Activated CD8-positive, alpha-beta memory T cell treated with anti-CD3 and anti-CD28 coated beads, Interleukin-2, amount 50 U/mL, for 24 hours (primary cell): ENCODE data around the gene LDHA.

Experiments used
- DNase-seq: peaks from one replicate; pipeline ENCODE4 v3.0.0-alpha.2; 2020; ENCODE audit errors: extremely low read depth

The LDHA gene

DNA sequence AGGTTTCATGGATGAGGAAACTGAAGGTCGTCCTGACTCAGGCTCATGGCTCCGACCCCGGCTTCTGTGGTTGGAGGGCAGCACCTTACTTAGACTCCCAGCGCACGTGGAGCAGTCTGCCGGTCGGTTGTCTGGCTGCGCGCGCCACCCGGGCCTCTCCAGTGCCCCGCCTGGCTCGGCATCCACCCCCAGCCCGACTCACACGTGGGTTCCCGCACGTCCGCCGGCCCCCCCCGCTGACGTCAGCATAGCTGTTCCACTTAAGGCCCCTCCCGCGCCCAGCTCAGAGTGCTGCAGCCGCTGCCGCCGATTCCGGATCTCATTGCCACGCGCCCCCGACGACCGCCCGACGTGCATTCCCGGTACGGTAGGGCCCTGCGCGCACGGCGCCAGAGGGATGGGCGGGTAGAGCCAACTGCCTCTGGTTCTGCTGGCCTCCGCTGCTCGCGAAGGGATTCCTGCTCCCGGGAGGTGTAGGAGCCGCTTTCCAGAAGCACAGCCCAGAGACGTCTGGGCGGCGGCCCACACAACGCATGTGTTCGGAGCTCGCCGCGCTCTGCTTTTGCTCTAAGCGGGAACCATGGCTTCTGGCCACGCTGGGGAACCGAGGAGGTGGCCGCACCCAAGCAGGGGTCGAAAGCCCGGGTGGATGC, at the start of gene LDHA:
Gene LDHA (plus strand): TSS at position 289 of the 653 bp plus-strand sequence. CDS start 2,280 bp downstream, outside the sequence.
- peak; percentile 99 for DNase-seq

DNA sequence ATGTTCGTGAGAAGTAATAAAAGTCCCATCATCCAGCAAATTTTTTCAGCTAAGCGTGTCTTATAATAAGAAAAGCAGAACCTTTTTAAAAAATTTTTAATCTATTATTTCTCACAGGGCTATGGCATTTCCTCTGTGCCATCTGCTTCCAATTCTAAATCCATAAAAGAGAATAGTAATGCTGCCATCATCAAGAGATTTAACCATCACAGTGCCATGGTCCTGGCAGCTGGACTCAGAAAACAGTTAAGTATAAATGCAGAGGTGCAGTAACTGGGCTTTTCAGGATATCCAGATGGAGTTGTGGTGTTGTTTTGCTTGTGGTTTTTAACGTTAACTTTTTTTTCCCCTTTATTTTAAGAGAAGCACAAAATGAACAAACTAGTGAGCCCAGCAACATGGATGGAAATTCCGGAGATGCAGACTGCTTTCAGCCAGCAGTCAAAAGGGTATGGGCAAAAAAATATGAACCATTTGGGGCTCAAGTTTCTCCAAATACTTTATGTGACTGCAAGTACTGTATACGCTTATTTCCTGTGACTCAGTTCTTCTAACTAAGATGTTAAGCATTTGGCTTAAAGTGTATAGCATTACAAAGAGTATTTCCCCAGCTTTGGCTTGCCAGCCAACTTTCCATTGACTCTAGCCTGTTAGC, 46.8 kb upstream of the LDHA start:
- DNase-seq: no peak

DNA sequence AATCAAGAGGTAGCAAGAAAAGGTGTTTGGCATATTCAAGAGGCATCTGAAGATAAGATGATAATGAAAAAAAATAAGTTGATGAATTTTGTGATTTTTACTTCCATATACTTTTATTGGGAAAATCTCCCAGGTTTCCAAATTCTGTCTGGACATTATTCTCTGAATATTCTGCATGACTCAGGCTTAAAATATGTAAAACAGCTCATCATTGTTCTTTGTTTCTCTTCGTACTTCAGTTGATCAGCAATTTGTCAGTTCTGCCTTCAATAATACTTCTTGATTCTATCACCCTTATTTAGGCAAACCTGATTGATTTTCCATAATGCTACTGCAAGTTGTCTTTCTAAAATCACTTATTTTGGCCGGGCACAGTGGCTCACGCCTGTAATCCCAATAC, 41.8 kb upstream of the LDHA start:
- no peak for DNase-seq

DNA sequence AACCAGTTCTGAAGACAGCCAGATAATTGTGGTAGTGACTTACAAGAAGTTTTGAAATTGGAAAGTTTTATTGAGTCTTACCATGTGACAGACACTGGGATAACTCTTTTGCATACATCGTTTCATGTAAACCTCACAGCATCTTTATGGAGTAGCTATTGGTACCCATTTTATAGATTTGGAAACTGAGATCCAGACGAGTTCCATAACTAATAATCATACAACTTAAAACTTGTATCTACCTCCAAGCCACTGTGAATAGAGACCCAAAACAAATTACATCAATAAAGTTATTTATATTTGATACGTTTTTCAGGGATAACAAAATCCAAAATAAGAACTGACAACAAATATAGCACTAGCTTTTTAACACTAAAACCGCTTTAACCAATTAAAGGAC, 35.7 kb upstream of the LDHA start:
- no peak for DNase-seq

GRCh38 chr11:18361154-18361553, 33.2 kb upstream of the LDHA start:
- DNase-seq: no peak

DNA sequence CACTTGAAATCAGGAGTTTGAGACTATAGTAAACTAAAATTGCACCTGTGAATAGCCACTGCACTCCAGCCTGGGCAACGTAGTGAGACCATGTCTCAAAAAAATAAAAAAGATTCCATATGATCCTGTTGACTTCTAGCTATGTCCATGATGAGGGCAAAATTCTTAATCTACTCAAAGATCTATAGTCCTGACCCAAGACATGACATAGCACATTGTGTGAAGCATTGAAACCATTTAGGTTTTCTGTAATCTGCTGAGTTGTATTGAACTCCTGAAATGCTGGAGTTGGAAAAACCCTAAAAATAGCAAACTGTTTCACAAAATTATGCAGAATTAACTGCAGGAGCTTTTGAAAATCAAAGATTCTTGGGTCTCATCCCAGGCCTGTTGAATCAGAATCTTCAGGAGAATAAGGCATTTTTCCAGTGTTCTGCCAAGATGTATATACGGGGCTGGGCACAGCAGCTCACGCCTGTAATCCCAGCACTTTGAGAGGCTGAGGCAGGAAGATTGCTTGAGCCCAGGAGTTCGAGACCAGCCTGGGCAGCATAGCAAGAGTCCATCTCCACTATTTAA, 29.8 kb upstream of the LDHA start:
- DNase-seq: no peak

DNA sequence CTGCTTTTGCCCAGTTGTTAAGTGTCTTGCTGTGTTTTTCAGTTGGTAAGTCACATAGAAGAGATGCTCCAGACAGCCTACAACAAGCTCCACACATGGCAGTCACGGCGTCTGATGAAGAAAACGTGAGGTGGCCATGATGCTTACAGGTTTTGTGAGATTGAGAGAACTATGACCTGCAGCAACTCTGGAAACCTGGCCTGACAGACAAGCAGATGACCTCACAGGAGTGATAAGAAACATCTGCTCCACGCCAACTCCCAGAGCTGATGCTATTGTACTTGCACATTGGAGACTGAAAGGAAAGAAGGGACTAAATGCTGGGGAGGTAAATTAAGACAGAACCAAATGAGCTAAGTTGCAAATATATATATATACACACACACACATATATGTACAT, 28.6 kb upstream of the LDHA start:
- DNase-seq: no peak

- DNase-seq: no peak
These were observed 28.1 kb upstream of the LDHA start for GRCh38 chr11:18366286-18366685.

DNA sequence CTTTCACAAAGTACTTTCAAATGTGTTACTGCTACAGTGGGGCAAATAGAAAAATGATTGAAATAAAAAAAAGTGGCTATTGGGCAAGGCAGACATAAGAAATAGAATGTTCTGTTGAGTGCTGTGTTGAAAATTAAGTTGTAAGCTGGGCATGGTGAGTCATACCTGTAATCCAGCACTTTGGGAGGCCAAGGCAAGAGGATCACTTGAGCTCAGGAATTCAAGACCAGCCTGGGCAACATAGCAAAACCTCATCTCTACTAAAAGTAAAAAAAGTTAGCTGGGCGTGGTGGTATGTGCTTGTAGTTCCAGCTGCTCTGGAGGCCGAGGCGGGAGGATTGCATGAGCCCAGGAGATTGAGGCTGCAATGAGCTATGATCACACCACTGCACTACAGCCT, 26.9 kb upstream of the LDHA start:
- no peak for DNase-seq

DNA sequence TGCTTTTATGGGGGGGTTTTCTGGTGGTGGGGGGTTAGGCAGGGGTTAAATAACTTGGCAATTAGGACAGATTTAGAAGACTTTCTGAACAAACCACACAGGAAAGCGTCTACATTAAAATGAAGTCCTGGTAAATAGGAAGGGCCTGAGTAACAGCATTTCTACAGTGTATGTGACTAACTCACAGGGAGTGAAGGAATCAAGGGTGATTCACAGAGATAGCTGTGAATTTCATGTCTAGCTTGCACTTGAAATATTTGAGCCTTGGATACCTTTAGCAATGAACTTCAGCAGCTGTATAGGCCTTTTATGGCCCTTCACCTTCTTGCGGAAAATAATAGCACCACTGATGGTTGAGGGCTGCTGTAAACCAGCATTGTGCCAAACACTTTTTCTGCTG, 26.1 kb upstream of the LDHA start:
- no peak for DNase-seq

GRCh38 chr11:18369398-18369797, 25.0 kb upstream of the LDHA start:
- no peak for DNase-seq

DNA sequence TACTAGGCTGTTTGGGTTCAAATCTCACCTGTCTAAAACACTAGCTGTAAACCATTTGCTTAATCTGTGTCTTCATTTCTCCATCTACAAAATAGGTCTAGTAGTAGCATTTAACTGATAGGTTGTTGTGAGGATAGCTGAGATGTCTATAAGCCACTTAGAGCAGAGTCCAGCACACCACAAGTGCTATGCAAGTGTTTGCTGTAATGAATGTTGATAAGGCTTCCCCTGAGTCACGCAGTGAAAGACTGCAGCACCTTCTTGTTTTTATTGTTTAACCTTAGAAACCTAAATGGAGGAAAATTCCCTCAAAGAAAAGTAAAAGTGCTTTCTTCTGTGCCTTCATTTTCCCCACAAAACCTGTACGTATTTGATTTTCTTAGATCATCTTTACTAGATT, 23.1 kb upstream of the LDHA start:
- no peak for DNase-seq

DNA sequence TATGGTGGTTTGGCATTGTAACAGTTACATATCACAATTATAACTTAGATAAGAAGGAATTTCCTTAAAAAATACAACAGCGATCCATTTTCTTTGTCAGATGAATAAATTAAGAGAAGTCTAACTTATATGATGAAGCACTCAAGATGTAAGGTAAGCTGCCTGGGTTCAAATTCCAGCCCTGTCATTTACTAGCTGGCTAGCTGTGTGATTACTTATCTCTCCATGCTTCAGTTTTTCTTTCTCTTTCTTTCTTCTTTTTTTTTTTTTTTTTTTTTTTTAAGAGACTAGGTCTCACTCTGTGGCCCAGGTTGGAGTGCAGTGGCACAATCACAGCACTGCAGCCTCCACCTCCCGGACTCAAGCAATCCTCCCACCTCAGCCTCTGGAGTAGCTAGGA, 22.2 kb upstream of the LDHA start:
- no peak for DNase-seq

DNA sequence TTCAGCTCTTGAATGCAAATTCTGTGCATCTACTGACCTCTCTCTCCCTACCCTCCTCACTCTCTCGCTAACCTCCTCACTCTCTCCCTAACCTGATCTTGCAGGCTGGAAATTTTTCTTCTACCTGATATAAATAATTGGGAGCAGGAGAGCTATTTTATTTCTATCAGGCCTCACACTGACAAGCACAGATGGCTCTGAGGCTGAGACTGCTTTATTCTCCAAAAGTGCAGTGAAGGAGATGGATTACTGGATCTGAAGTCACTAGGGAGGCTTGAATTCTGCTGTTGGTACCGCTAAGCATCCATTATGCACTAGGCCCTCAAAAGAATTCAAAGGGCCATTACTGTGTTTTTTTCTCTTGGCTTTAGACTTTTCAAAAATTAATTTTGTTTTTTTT, 19.4 kb upstream of the LDHA start:
- no peak for DNase-seq

- no peak for DNase-seq
These were observed 18.4 kb upstream of the LDHA start for GRCh38 chr11:18375941-18376340.

DNA sequence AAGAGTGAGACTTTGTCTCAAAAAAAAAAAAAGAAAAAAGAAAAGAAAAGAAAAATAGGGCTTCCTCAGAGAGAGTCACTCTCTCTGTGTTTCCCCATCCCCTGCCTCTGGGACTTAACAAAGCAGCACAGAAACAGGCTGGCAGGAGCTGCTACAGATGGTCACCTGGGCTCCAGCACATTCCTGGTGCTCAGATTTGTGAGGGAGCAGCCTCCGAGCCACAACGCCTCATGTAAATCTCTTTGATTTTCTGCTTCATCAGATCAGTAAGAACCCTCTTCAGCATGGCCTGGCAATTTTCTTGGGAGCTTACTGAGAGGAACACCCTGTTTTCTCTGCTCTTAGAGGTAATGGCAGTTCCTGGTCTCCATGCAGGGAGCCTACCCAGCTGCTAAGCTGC, 15.2 kb upstream of the LDHA start:
- DNase-seq: no peak

DNA sequence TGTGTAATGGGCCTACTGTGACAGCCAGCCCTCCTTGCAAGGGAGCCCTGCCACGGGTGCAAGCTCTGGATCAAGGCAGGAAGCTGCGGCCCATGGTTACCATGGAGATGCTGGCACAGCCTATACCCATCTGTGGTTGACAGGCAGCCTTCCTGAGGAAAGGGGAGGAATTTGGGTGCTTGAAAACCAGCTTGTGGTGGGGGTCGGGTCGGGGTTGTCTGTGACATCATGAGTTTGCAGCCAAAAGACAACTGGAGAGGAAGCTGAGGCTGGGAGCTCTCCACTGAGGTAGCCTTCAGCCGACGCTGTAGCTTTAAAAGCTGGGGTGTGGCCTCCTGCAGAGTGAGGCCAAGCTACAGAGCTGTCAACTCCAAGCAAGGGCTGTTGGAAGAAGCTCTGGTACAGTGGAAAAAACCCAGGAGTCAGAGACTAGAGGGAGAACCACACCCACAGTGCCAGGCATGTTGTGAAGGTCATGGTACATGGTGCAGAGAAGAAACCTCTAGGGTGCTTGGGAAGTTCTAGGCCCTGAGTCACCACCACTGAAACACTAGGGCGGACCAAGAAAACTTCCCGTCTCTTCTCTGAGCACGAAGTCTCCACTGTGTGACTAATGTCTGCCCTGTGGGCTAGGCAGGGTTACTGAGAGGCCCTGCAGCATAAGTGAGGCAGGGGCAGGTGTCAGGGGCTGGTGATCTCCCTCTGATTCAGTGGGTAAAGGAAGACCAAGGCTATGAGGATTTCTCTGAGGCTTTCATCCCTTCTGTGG, 10.8 kb upstream of the LDHA start:
- DNase-seq: peak; percentile 69

GRCh38 chr11:18384157-18384641, 10.2 kb upstream of the LDHA start:
- no peak for DNase-seq

DNA sequence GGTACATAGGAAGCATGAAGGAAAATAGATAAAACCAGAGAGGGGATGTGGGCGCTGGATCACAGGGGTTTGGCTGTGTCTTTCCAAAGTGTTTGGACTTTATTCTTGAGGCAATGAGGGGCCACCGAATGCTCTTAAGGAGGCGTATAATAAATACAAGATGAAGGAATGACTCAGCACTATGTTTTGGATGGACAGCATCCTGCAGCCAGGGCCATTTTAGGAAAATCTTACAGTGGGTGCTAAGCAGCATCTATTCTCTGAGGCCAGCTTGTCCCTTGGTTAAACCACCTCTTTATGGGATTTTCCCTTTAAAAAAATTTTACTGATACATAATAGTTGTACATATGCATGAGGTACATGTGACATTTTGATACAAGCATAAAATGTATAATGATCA, 4.3 kb upstream of the LDHA start:
- no peak for DNase-seq

DNA sequence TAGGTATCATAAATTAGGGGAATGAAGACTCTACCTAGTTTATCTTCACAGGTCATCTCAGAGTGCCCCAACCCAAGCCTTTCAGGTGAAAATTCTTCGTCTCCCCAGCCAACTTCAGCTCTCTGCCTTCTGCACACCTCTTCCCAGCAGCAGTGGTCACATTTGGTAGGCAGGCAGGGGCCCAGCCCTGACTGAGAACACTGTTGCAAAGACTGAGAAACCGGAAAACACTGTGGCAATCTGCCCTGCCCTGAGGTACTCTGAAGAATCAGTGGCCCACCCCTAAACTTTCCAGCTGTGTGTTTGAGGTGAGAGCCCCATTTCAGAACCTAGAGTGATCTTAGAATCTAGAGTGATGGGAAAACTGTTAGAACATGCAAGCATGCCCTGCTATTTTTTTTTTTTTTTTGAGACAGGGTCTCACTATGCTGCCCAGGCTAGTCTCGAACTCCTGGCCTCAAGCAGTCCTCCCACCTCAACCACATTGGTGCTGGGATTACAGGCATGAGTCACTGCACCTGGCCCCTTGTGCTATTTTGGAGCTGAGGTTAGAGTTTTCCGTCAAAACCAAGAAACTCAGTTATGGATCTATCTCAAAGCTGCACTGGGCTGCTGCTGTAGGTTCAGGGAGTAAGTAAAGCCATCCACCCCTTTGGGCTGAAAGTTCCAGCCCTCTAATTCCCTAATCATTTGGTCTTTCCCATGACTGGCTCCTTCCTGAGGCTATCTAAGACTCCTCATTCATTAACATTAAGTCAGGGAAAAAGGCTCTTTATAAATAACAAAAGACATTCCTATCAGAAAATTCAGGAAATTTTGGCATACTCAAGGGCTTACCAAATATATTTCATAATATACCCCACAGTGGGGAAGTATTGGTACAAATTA, 1.7 kb upstream of the LDHA start:
- no peak for DNase-seq

DNA sequence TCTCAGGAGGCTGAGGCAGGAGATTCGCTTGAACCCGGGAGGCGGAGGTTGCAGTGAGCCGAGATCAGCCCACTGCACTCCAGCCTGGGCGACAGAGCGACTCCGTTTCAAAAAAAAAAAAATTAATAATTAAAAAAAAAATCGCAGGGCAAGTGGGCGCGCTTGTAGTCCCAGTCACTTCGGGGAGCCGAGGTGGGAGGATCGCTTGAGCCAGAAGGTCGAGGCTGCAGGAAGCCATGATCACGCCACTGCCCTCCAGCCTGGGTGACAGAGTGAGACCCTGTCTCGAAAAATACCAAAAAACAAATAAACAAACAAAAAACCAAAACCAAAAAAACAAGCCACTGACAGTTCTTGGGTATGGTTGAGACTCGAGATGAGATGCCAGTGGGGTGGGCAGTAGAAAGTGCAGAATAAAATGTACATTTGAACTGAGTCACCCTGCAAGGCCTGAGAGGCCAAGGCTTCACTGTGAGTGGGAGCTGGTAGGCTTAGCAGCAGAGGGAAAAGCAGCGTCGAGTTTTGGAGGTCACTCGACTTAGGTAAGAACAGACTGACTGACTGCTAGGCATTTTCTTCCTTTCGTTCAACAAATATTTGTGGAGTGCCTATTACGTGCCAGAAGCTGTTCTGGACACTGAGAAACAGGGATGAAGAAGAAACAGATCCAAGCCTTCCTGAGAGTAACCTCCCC, 635 bp upstream of the LDHA start:
- no peak for DNase-seq
